GM18499 (cell line): Measurements from ENCODE around the gene ARMC5.
"Not testable (repeated sequence)": the region's sequence is repeated elsewhere in the genome, so short reads cannot be mapped to it uniquely, and the experiment has no call there.

Experiments used
- ATAC-seq: cut with Tn5 transposase; IDR thresholded peaks from one replicate; pipeline ENCODE4 v1.9.1; 2021; ENCODE audit warnings: moderate number of reproducible peaks; ENCODE audit not compliant: insufficient read depth, unreplicated experiment

Gene ARMC5

DNA sequence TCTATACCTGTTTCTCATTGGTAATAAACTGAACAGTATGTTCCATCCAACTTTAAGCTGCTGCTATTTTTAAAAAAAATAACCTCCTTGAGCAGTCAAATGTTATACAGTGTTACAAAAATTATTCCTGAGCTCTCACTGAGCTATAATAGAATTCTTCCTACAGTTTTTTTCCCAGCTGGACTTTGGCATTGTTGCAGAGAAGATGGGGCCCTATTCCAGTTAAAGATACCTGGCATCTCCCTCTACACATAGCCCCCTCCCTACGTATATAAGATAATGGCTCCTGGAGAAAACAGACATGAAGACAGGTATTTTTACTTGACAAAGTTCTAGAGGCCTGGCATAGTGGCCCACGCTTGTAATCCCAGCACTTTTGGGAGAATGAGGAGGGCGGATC, 29.5 kb upstream of the ARMC5 start:
- no peak for ATAC-seq

DNA sequence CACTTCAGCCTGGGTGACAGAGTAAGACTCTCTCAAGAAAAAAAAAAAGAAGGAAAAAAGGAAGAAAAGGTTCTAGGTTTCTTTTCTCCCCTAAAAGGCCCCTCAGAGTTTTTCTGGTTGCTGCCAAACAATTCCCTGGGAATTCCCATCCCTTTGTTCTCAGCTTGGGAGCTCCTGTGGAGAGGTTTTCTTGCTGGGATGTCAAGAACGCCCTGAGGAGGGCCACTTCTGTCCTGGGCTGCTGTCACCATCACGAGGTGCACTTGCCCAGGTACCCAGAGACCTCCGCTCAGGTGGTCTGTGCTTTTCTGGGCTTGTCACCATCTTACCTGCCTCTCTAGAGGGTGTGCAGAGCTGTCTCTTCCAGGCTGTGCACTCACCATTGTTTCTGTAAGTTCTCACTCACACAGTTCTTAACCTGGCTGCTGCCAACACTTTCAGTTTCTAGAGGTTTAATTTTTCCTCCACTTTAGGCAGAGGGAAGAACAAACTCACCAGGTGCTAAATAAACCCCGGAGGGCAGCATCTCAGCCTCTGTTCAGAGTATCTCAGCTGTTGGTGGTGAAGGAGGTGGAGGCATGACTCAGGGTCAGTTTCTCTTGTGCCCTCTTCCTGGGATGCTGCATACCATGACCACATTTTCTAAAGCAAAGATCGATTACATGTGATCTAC, 28.8 kb upstream of the ARMC5 start:
- ATAC-seq: no peak

DNA sequence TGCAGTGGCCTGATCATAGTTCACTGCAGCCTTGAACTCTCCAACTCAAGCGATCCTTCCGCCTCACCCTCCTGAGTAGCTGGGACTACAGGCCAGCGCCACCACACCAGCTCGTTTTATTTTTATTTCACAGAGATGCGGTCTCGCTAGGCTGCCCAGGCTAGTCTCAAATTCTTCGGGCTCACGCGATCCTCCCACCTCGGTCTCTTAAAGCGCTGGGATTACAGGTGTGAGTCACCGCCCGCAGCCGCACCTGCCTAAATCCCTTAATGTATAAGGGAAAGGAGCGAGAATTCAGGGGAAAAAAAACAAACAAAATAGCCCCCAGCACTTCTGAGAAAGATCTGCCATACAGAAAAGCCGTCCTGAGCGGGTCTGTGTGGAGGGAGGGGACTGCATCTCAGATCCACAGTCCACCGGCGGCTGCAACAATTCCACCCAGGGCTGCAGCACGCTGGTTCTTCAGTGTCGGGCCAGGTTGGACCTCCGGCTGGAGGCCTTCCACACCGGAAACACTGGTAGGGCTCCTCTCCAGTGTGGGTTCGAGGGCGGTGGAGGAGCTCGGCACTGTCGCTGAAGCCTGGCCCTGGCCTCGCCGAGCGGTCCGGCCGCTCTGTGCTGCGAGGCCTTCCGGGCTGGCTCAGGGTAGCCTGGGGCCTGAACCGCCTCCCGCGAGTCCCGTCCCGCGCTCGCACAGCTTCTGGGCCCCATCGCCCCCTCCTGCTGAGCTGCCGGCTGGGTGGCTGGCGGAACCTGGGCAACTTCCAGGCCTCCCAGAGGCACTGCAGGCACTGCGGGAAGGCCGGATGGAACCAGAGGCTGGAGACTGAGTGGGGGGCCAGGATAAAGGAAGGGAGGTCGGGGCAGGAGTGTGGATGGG, 23.7 kb upstream of the ARMC5 start:
- no peak for ATAC-seq

DNA sequence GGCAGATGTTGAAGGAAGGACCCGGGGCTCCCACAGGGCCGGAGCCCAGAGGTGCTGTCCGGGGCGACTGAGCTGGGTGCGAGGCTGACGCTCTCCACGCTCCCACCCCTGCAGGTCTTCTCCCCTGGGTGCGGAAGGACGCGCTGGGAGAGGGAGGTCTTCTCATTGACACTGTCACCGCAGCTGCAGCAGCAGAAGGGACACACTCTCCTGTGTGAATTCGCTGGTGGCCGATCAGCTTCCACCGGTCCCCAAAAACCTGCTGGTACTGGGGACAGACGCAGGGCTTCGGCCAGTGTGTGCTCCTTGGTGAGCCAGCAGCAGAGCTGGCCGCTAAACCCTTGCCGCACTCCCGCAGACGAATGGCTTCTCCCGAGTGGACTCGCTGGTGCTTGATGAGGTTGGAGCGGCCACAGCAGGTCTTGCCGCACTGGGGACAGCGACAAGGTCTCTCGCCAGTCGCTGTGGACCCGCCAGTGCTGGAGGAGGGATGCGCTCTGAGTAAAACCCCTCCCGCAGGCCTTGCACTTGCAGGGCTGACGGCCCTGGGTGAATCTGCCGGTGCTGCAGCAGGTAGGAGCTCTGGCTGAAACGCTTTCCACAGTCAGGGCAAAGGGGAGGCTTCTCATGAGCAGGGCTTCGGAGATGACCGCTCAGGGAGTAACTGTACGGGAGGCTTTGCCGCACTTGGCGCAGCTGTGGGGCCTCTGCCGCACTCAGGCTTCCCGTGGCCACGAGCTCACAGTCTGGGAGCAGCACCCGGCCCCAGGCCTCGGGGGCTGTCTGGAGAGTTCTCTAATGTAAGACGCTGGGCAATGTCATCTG, 22.9 kb upstream of the ARMC5 start:
- no peak for ATAC-seq

DNA sequence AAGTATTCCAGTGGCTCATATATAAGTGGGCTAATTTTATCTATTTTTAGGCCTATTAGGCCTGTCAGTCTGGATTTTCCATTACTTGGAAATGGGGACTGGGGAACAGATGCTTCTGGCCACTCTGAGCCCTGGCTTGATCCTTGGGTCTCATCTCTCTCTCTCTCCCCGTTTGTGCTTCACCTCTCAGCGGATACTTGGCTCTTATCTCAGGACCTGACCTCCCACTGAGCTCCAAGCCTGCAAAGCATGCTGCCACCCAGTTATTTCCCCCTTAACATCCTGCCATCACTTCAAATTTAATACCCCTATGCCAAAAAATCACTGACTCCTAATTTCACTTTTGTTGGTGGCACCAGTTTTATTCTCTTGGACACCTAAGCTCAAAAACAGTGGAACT, 20.9 kb upstream of the ARMC5 start:
- no peak for ATAC-seq

DNA sequence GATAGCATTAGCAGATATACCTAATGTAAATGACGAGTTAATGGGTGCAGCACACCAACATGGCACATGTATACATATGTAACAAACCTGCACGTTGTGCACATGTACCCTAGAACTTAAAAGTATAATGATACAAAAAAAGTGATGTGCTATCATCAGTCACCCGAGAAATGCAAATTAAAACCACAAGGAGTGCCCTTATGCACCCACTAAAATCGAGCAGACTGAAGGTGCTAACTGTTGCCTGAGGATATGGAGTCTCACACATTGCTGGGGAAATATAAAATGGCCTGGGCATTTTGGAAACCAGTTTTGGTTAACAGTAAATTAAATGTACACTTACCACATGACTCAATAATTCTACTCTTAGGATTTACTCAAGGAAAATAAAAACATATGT, 20.3 kb upstream of the ARMC5 start:
- not testable (repeated sequence) for ATAC-seq

DNA sequence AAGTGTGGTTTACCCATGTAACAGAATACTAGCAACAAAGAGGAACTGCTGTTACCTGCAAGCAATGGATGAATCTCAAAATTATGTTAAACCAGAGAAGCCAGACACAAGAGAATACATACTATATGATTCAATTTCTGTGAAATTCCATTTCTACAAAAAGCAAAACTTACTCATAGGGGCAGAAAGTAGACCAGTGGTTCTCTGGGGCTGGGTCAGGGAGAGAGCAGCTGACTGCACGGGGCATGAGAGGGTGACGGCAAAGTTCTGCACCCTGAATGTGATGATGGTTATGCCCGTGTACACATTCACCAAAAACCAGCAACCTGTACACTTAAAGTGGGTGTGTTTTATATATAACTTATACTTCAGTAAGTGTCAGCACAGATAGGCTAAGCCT, 19.8 kb upstream of the ARMC5 start:
- ATAC-seq: no peak

DNA sequence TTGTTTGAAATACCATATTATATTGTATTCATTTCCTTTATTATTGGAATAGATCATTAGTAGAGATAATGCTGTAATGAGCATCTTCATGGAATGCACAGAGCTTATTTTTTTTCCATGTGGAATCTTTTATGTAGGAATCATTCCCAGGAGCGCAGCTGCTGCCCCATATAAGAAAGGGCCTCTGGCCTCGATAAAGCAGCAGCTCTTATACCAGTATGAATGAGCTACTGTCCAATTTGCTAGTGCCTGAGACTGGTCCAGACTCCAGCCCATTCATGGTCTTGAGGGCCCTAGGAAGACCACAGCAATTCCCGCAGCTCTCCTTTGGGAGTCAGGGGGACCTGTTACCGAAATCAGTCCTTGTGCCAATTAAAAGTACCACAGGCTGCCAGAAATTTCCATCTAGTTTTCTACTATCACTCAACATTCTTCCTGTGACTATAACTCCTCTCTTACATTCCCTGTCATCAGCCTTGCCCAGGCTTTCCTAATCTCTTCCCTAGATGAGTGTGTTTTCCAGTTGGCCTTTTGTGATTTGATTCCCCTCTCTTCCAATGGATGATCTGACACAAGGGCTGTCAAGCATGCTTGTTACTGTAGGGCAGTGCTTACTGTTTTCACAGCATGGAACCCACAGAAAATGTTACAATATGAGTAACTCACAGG, 18.7 kb upstream of the ARMC5 start:
- ATAC-seq: no peak

DNA sequence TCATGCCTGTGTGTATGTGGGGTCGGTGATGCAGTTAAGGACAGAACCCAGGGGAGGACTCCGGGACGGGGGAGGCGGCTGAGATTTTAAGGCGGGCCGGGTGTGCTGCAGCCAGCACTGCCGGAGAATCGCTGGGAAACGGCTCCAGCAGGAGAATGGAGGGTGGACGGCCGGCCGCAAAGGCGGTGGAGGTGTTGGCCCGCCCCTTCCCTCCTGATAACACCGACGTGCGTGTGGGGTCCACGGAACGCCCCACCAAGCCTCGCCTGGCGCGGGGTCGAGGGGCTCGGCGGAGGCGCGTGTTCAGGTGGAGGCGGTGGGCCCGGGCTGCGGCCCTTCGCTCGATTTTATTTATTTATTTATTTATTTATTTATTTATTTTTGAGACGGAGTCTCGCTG, 17.3 kb upstream of the ARMC5 start:
- ATAC-seq: no peak

DNA sequence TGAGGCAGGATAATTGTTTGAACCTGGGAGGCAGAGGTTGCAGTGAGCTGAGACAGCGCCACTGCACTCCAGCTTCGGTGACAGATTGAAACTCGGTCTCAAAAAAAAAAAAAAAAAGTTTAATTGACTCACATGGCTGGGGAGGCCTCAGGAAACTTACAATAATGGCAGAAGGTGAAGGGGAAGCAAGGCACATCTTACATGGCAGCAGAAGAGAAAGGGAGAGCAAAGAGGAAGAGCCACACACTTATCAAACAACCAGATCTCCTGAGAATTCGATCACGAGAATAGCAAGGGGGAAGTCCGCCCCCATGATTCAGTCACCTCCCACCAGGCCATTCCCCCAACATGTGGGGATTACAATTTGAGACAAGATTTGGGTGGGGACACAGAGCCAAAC, 13.4 kb upstream of the ARMC5 start:
- ATAC-seq: not testable (repeated sequence)

DNA sequence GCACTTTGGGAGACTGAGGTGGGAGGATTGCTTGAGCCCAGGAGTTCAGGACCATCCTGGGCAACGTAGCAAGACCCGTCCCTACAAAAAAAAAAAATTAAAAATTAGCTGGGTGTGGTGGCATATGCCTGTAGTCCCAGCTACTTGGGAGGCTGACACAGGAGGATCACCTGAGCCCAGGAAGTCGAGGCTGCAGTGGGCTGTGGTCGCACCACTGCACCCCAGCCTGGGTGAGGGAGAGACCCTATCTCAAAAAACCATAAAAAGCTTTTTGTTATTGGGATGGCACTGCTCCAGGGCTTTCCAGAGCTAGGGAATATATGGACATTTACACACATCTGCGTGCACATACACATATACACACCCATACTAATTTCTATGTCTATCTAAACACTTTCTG, 8.1 kb upstream of the ARMC5 start:
- no peak for ATAC-seq

DNA sequence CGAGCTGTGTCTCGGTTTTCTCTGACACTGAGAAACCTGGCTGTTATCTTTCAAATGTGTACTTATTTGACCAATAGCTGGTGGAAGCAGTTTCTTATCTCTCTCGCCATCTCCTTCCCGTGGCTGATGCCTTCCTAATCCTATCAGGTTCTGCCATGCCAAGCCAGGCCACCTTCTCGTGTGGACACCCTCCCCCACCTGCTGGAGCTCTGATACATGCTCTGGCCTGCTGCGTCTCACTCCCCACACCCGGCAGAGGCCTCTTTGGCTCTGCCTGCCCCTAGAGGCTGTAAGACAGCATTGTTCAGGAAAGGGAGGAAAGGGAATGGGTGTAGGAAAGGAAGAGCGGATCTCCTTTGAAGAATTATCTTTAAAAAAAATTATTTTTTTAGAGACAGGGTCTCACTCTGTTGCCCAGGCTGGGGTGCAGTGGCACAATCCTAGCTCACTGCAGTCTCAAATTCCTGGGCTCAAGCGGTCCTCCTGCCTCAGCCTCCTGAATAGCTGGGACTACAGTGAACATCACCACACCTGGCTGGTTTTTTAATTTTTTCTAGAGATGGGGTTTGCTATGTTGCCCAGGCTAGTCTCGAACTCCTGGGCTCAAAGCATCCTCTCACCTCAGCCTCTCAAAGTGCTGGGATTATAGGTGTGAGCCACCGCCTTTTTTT, 7.5 kb upstream of the ARMC5 start:
- ATAC-seq: no peak

DNA sequence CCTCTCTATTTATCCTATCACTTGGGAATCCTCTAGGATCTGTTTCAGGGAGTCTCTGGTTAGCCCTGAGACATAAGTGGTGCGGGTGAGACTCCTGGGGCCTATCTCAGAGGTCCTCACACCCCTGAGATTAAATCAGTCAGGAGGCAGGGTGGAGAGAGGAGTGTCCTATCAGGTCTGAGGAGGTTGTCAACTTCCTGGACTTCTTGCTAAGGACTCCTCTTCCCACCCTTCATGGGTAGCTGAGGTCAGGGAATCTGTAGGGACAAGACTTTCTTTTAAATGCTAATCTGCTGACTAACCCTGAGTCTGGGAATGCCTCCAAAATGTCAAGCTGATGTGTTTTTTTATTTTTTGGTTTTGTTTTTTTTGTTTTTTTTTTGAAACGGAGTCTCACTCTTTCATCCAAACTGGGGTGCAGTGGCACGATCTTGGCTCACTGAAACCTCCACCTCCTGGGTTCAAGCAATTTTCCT, 6.6 kb upstream of the ARMC5 start:
- ATAC-seq: no peak

DNA sequence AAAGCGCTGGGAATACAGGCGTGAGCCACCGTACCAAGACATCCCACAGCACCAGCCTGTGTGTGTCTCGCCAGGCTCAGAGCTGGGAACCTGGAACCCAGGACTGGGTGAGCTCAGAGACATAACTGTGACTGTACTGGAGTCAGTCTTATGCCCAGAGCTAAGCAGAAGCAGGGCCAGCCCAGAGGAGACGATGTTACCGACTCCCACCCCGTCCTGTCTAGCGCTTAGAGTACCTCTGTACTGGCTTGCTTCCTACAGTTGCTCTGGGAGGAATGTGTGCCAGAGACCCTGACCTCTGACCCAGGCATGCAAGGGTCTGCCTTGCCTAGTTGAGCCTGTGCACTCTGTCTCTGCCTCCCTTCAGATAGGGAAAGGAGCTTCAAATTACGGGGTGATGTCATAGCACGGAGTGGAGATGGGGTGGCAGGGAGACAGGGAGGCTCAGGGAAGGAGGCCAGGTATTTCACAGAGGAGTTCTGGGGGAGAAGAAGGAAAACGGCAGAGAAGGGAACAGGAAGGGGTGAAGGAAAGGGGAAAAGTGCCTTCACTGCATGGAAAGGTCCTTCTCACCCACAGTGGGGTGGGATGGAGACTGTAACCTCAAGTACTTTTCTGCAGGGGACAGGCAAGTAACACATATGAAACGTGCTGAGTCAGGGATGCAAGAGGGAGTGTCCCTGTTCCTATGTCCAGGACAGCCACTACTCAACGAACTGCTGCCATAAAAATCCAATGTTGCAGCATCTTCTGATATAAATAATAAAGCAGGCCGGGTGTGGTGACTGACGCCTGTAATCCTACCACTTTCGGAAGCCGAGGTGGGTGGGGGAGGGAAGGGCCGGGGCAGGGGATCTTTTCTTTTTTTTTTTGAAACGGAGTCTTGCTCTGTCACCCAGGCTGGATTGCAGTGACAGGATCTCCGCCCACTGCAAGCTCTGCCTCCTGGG, 5.8 kb upstream of the ARMC5 start:
- ATAC-seq: no peak

DNA sequence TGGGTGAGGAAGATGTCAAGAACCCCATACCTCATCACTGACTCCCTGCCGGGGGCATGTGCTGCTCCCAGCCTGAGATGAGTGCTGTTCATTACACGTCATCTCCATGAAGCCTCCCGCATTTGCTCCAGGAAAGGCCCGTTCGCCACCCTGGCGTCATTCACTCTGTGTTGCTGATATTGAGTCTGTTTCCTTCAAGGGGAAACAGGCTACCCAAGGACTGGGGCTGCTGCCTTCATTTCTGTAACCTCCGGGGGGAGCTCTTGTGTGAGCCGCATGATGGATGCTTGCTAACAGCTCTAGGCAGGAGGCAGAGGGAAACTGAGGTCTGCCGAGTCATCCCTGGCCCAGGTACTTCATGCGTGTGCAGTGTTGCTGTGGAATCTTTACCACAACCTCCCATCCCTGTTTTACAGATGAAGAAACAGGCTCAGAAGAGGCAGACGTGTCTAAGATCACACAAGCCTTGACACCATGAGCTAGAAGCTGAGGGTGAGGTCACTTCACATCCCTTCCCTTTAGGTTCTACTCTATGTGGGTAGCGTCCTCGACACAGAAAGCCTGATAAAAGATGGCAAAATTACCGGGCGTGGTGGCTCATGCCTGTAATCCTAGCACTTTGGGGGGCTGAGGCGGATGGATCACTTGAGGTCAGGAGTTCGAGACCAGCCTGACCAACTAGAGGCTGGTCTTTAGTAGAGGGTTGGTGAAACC, 3.5 kb upstream of the ARMC5 start:
- no peak for ATAC-seq

DNA sequence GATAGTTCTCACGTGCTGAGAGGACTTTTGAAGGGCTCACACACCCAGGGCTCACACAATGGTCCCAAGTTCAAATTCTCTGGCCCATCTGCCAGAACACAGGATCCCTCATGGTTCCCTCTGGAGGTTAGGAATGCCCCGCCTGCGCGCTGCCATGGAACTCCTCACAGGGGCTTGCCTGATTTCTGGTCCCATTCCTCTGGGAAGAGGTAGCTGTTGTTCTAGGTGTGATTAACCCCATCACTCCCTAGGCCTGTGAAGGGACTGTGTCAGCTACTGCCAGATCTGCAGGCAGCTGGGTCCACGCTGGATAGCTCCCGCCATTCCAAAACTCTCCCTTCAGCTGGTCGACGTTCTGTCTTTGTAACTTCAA, 2.3 kb upstream of the ARMC5 start:
- ATAC-seq: no peak

DNA sequence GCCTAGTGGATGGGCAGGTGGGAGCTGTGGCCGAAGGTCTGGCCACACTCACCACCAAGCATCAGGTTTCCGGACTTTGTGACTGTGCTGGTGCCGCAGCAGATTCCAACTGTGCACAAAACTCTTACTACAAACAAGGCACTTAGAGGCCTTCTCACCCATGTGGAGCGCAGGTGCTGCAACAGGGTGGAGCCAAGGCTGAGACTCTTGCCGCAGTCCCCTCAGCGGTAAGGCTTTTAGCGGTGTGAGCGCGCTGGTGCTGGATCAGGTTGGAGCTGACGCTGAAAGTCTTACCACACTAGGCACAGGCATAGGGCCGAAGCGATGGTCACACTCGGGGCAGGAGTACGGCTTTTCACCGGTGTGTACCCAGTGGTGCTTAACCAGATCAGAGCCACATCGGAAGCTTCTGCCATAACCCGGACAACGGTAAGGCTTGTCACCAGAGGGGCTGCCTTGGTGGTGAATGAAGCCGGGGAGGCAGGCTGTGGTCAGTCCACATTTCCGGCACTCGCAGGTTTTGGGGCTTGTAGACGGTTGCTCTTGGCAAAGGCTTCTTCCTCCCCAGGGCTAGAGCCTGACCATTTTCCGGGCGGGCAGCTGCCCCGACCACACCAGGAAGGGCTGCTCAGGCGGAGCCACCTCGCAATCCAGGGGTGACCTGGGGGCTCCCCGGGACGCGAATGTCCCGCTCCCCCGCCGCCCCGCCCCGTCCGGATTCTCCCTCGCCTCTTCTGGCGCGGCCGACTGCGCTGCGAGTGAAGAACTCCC, 1.0 kb upstream of the ARMC5 start:
- ATAC-seq: no peak
